ENCODE measurements around the gene RASD1.

DNA sequence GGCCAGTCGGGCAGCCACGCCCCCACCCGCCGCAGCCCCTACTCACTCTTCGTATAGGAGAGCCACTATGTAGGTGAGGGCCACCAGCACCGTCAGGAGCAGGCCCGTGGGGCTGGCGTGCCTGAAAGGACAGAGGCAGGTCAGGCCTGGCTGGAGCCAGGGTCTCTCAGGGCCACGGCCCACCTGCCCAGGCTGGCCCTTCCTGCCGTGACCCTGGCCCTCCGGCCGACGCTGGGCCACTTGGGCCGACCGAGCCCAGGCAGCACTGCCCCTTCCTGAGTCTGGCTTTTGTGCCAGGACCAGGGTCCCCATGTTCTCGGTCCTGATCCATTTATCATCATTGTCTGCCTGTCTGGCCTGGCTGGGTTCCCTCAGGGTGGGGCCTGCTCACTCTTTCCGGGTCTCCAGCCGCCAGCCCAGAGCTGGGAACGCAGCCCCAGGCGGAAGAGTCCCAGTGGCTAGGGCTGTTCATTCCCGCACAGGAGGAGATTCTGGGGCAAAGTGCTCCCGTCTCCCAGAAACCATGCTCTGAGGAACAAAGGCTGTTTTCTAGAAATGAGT is 10.1 kb upstream of the RASD1 start:
- no peak for TF ChIP-seq CTCF (IDR thresholded peaks at IDR 0.05)
- TF ChIP-seq CEBPB (IDR thresholded peaks at IDR 0.05) = no peak

Measured in A549 (cell line).